AG04449 (cell line): ENCODE results near the gene PELI2.

Experiments
- CTCF ChIA-PET: fragments of 350-600 bp; formaldehyde crosslinking; extraction: SDS; loops from one replicate; lab custom pipeline; 2021; ENCODE audit warnings: antibody characterized with exemption; lab: Yijun Ruan, JAX
- POLR2A ChIA-PET: fragments of 400-600, 350-600 bp; formaldehyde crosslinking; extraction: SDS; loops from one replicate; lab custom pipeline; 2020; ENCODE audit warnings: antibody characterized with exemption, inconsistent platforms; lab: Yijun Ruan, JAX
- DNase-seq: peaks from one replicate; pipeline ENCODE4 v3.0.0-alpha.2; 2010; ENCODE audit warnings: low read depth, low spot score
- H3K4me3 ChIP-seq: 2 replicates; pipeline ENCODE4 v1.5.1; 2011; ENCODE audit warnings: low read depth, mild to moderate bottlenecking, control low read depth, low read length
- TF ChIP-seq, protein P1 (sequence below): IDR thresholded peaks from one replicate; pipeline ENCODE4 v1.5.1; 2011; ENCODE audit warnings: mild to moderate bottlenecking, moderate library complexity, low read length, control low read depth, inconsistent platforms; ENCODE audit not compliant: insufficient read depth; ENCODE audit errors: missing control alignments

PELI2 gene

GRCh38 chr14:56244138-56244789 is 126.1 kb downstream of the PELI2 start:
- POLR2A ChIA-PET = interaction anchor here (0.6 kb wide), 1 partner anchor 236 kb away, joined by 3 read pairs; no protein-coding TSS in a partner anchor
- H3K4me3 ChIP-seq = peak overlapping the region; percentile 32
- TF ChIP-seq, protein P1, sequence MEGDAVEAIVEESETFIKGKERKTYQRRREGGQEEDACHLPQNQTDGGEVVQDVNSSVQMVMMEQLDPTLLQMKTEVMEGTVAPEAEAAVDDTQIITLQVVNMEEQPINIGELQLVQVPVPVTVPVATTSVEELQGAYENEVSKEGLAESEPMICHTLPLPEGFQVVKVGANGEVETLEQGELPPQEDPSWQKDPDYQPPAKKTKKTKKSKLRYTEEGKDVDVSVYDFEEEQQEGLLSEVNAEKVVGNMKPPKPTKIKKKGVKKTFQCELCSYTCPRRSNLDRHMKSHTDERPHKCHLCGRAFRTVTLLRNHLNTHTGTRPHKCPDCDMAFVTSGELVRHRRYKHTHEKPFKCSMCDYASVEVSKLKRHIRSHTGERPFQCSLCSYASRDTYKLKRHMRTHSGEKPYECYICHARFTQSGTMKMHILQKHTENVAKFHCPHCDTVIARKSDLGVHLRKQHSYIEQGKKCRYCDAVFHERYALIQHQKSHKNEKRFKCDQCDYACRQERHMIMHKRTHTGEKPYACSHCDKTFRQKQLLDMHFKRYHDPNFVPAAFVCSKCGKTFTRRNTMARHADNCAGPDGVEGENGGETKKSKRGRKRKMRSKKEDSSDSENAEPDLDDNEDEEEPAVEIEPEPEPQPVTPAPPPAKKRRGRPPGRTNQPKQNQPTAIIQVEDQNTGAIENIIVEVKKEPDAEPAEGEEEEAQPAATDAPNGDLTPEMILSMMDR = no peak
- CTCF ChIA-PET = interaction anchor here (0.5 to 2.0 kb wide), 4 partner anchors 27 to 122 kb away, joined by 3 to 12 read pairs (median 4); no protein-coding TSS in a partner anchor
- peak; percentile 68 for DNase-seq

GRCh38 chr14:56247495-56248200 is 129.4 kb downstream of the PELI2 start:
- POLR2A ChIA-PET = no interaction called here
- no peak for DNase-seq
- TF ChIP-seq, protein P1 = peak; percentile 10
- H3K4me3 ChIP-seq = no peak overlapping the region
- CTCF ChIA-PET = interaction anchor here (0.7 to 1.0 kb wide), 2 partner anchors 23 to 545 kb away, joined by 3 read pairs; no protein-coding TSS in a partner anchor

- H3K4me3 ChIP-seq = no peak overlapping the region
- TF ChIP-seq, protein P1 = no peak
- ChIA-PET POLR2A (no interaction called here), CTCF (interaction anchor here (0.7 to 1.1 kb wide), 2 partner anchors 22 to 32 kb away, joined by 3 read pairs; no protein-coding TSS in a partner anchor)
- no peak for DNase-seq
Measured at GRCh38 chr14:56248442-56248841, 130.2 kb downstream of the PELI2 start.

- TF ChIP-seq, protein P1 = no peak
- no peak for DNase-seq
- POLR2A ChIA-PET = interaction anchor here (0.7 kb wide), 1 partner anchor 33 kb away, joined by 4 read pairs; no protein-coding TSS in a partner anchor
- CTCF ChIA-PET = no interaction called here
- H3K4me3 ChIP-seq = no peak overlapping the region
Measured at GRCh38 chr14:56261046-56261445, 142.8 kb downstream of the PELI2 start.

DNA sequence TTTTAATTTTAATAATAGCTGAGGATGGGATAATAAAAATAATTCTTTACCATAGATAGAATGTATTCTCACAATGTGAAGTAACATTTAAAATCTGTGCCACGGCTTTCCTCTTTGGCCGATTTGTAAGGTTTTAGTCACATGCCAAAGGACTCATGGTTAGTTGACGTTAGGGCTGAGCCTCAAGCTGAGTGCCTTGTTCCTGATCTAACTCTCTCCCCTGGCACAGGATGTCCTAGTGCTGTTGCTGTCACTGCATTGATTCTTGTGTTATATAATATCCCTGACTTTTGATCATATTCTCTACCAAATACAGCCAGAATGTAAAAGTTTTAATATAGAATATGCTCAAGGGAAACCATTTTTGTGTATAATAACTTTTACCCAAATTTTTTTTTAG is 144.3 kb downstream of the PELI2 start:
- CTCF ChIA-PET = no interaction called here
- POLR2A ChIA-PET = no interaction called here
- no peak for DNase-seq
- TF ChIP-seq, protein P1 = no peak
- H3K4me3 ChIP-seq = no peak overlapping the region

- TF ChIP-seq, protein P1 = no peak
- POLR2A ChIA-PET = no interaction called here
- no peak overlapping the region for H3K4me3 ChIP-seq
- CTCF ChIA-PET = interaction anchor here (1.3 kb wide), 2 partner anchors 9 to 21 kb away, joined by 3 to 5 read pairs; no protein-coding TSS in a partner anchor
- DNase-seq = no peak
Measured at GRCh38 chr14:56268039-56268438, 149.8 kb downstream of the PELI2 start.
